HEK293T (cell line): ENCODE data around the gene CHAMP1.

Experiments used
- CTBP1 ChIP-seq: fragments of 450-650 bp; IDR thresholded peaks from 2 replicates; pipeline ENCODE4 v1.6.1; 2016; ENCODE audit warnings: borderline replicate concordance
- HDGF ChIP-seq: fragments of 450-650 bp; IDR thresholded peaks from 2 replicates; pipeline ENCODE4 v1.6.1; 2017; ENCODE audit warnings: antibody characterized with exemption, borderline replicate concordance
- NFRKB ChIP-seq: fragments of 450-650 bp; IDR thresholded peaks from 2 replicates; pipeline ENCODE4 v1.6.1; 2016; ENCODE audit warnings: mild to moderate bottlenecking, moderate library complexity
- SP1 ChIP-seq: fragments of 450-650 bp; IDR thresholded peaks from 2 replicates; pipeline ENCODE4 v1.6.1; 2017
- TF ChIP-seq, protein P1 (sequence below): fragments of 450-650 bp; IDR thresholded peaks from 2 replicates; pipeline ENCODE4 v1.6.1; 2016

DNA sequence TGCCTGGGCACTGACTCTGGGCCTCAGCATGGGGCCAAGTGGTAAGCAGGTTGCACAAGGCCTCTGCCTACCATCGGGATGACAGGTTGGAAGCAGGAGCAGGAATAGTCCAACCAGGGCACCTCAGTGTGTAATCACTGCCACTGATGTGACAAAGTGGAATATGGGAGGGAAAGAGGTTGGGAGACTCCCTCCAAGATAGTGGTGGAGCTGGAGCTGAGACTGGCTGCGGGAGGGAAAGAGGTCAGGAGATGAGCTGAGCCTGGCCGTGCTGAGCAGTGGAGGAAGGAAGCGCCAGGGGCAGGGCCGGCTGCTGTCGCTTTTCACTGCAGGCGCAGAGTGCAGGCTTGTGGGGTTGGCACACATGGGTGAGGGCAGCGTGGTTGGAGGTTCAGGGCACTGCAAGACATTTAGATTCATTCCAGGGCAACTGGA lies 26.1 kb upstream of the CHAMP1 start:
- TF ChIP-seq SP1 (no peak), CTBP1 (no peak), HDGF (no peak), NFRKB (no peak)
- TF ChIP-seq, protein P1, sequence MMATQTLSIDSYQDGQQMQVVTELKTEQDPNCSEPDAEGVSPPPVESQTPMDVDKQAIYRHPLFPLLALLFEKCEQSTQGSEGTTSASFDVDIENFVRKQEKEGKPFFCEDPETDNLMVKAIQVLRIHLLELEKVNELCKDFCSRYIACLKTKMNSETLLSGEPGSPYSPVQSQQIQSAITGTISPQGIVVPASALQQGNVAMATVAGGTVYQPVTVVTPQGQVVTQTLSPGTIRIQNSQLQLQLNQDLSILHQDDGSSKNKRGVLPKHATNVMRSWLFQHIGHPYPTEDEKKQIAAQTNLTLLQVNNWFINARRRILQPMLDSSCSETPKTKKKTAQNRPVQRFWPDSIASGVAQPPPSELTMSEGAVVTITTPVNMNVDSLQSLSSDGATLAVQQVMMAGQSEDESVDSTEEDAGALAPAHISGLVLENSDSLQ, result no peak
